K562 (cell line): ENCODE measurements around the gene DNAH3. TPM values are rescaled to one million over a fixed set of nuclear protein-coding genes. Genes with fewer than 3 reads are reported as not detected.

Experiments
- ATAC-seq: fragments of 200-7000 bp; cut with Tn5 transposase; 3 replicates; pipeline ENCODE4 v1.9.1; 2020; ENCODE audit warnings: moderate library complexity
- BruUV-seq: library from RNA; stranded (reverse); fragments of 400-500 nt; replicated peaks from 2 replicates; lab custom pipeline; 2021; lab: Mats Ljungman, UMichigan
- CTCF ChIA-PET: fragments of 300-600 bp; formaldehyde crosslinking; extraction: SDS; loops from one replicate; lab custom pipeline; 2021; ENCODE audit warnings: low intra/inter-chr PET ratio; lab: Yijun Ruan, JAX
- POLR2A ChIA-PET: fragments of 300-600, 350-650 bp; sonication (Branson Sonifier 250); formaldehyde crosslinking; extraction: SDS; loops from one replicate; lab custom pipeline; 2021; ENCODE audit warnings: antibody characterized with exemption, inconsistent platforms; lab: Yijun Ruan, JAX
- DNase-seq, 4 experiments: peaks; one replicate each; pipeline versions ENCODE4 v3.0.0 to v3.0.0-alpha.2; 2011 to 2018; ENCODE audit warnings: low spot score in 3 of 4, mixed read lengths in 3 of 4; ENCODE audit errors: extremely low read depth in 1 of 4
- FAIRE-seq: peaks from 2 replicates; lab custom pipeline; 2011; peaks lifted over from hg19 to GRCh38; lab: Jason Lieb, UNC
- H2AFZ ChIP-seq: 2 replicates; pipeline ENCODE4 v1.6.0; 2011; ENCODE audit warnings: low read depth, low read length, control low read depth, inconsistent platforms
- H3K27ac ChIP-seq: fragments of 200-600 bp; 3 replicates; pipeline ENCODE4 v1.8.0; 2011; ENCODE audit warnings: low read depth, mild to moderate bottlenecking, control low read depth, inconsistent platforms, low read length, moderate library complexity, mixed read lengths; ENCODE audit errors: extremely low read depth
- H3K27me3 ChIP-seq, 2 experiments: fragments of 300-600 bp in 1 of 2; 2 replicates in 1 of 2; 3 replicates in 1 of 2; pipeline versions ENCODE4 v1.6.0 to v1.8.0; 2011; ENCODE audit warnings: inconsistent platforms in 2 of 2, low read length in 2 of 2, mild to moderate bottlenecking in 1 of 2, mixed read lengths in 1 of 2, moderate library complexity in 1 of 2; ENCODE audit not compliant: control insufficient read depth in 2 of 2, insufficient read depth in 2 of 2
- H3K36me3 ChIP-seq: fragments of 300-600 bp; 3 replicates; pipeline ENCODE4 v1.8.0; 2011; ENCODE audit warnings: mild to moderate bottlenecking, low read length, inconsistent platforms; ENCODE audit not compliant: control insufficient read depth, insufficient read depth
- H3K4me1 ChIP-seq, 2 experiments: fragments of 200-600 bp in 1 of 2; replicated peaks in 1 of 2; 2 replicates in 1 of 2; 3 replicates in 1 of 2; pipeline versions ENCODE4 v1.5.1 to v1.8.0; 2011; ENCODE audit warnings: inconsistent platforms in 2 of 2, low read length in 2 of 2, mild to moderate bottlenecking in 1 of 2, mixed read lengths in 1 of 2, moderate library complexity in 1 of 2; ENCODE audit not compliant: control insufficient read depth in 2 of 2, insufficient read depth in 2 of 2
- H3K4me2 ChIP-seq: 2 replicates; pipeline ENCODE4 v1.6.1; 2011; ENCODE audit warnings: low read length, control low read depth, inconsistent platforms, mixed read lengths; ENCODE audit not compliant: insufficient read depth
- H3K4me3 ChIP-seq: fragments of 200-600 bp; sonication (generic), shearing (Covaris generic); 2 replicates; pipeline ENCODE4 v1.5.1; 2016; ENCODE audit warnings: control low read depth, inconsistent platforms
- H3K79me2 ChIP-seq: fragments of 200-600 bp; 3 replicates; pipeline ENCODE4 v1.8.0; 2011; ENCODE audit warnings: low read length, inconsistent platforms; ENCODE audit not compliant: control insufficient read depth, insufficient read depth
- H3K9ac ChIP-seq, 2 experiments: 2 replicates each; pipeline versions ENCODE4 v1.6.0 to v1.6.1; 2011; ENCODE audit warnings: low read depth in 2 of 2, low read length in 2 of 2, control low read depth in 1 of 2, inconsistent platforms in 1 of 2, mild to moderate bottlenecking in 1 of 2, mixed read lengths in 1 of 2; ENCODE audit not compliant: insufficient read depth in 1 of 2
- H3K9me1 ChIP-seq: one replicate; pipeline ENCODE4 v1.6.0; 2011; ENCODE audit warnings: inconsistent platforms, mild to moderate bottlenecking, low read length, moderate library complexity; ENCODE audit not compliant: control insufficient read depth, insufficient read depth
- H3K9me3 ChIP-seq: replicated peaks from 2 replicates; pipeline ENCODE4 v1.5.1; 2011; ENCODE audit warnings: low read depth, low read length, inconsistent platforms; ENCODE audit not compliant: control insufficient read depth, insufficient read depth
- H4K20me1 ChIP-seq: replicated peaks from 2 replicates; pipeline ENCODE4 v1.6.1; 2011; ENCODE audit warnings: low read length, inconsistent platforms, mixed read lengths; ENCODE audit not compliant: control insufficient read depth, insufficient read depth
- CC2D1A ChIP-seq: fragments of 450-650 bp; IDR thresholded peaks from 2 replicates; pipeline ENCODE4 v1.6.1; 2017; ENCODE audit warnings: mild to moderate bottlenecking
- CXXC5 ChIP-seq: fragments of 250-450 bp; sonication (Bioruptor Pico); IDR thresholded peaks from 2 replicates; pipeline ENCODE4 v1.8.0; 2022; ENCODE audit warnings: inconsistent platforms, mild to moderate bottlenecking, moderate library complexity
- DNMT1 ChIP-seq: fragments of 450-650 bp; IDR thresholded peaks from 2 replicates; pipeline ENCODE4 v1.6.1; 2016; ENCODE audit warnings: antibody characterized with exemption, mild to moderate bottlenecking
- ELF1 ChIP-seq: fragments of 200-800 bp; sonication (Bioruptor generic); IDR thresholded peaks from 2 replicates; pipeline ENCODE4 v1.6.1; 2016; ENCODE audit warnings: missing genetic modification characterization, missing compliant biosample characterization
- EP300 ChIP-seq: IDR thresholded peaks from 2 replicates; pipeline ENCODE4 v1.6.1; 2012; ENCODE audit warnings: low read length, improper control_type of control experiment
- HNRNPL ChIP-seq: fragments of 200-400 bp; formaldehyde crosslinking; IDR thresholded peaks from 2 replicates; pipeline ENCODE4 v1.6.1; 2017; ENCODE audit warnings: low read depth, mild to moderate bottlenecking, low read length
- MECOM ChIP-seq: fragments of 250-450 bp; sonication (Bioruptor Pico); IDR thresholded peaks from 2 replicates; pipeline ENCODE4 v1.8.0; 2022; ENCODE audit warnings: inconsistent platforms
- PCBP2 ChIP-seq: fragments of 200-400 bp; formaldehyde crosslinking; IDR thresholded peaks from 2 replicates; pipeline ENCODE4 v1.6.1; 2018; ENCODE audit warnings: low read length, low read depth, mild to moderate bottlenecking, moderate library complexity; ENCODE audit not compliant: poor library complexity, severe bottlenecking
- RB1 ChIP-seq: fragments of 450-650 bp; IDR thresholded peaks from 2 replicates; pipeline ENCODE4 v1.6.1; 2017; ENCODE audit warnings: low read depth, mild to moderate bottlenecking
- RNF2 ChIP-seq: sonication (generic); IDR thresholded peaks from 2 replicates; pipeline ENCODE4 v1.6.1; 2016
- ZNF133 ChIP-seq: fragments of 250-450 bp; sonication (Bioruptor Pico); IDR thresholded peaks from 2 replicates; pipeline ENCODE4 v1.4.0; 2020; ENCODE audit warnings: mild to moderate bottlenecking
- ZNF197 ChIP-seq: fragments of 200-800 bp; sonication (Bioruptor generic); IDR thresholded peaks from 2 replicates; pipeline ENCODE4 v1.6.1; 2016; ENCODE audit warnings: low read depth, missing genetic modification characterization, missing compliant biosample characterization
- ZNF830 ChIP-seq: fragments of 250-450 bp; sonication (Bioruptor Pico); IDR thresholded peaks from 2 replicates; pipeline ENCODE4 v1.5.0; 2021; ENCODE audit warnings: mild to moderate bottlenecking
- WGBS: fragments of 100-300 bp; shearing (Covaris generic); methylation state at CpG from one replicate; pipeline ENCODE4 v1.1.6; 2016; ENCODE audit warnings: low coverage, mixed read lengths; ENCODE audit not compliant: insufficient coverage; ENCODE audit errors: missing lambda C conversion rate; 5-methylcytosine and 5-hydroxymethylcytosine counted together
- in situ Hi-C: fragments of 300-500 bp; cut with MboI; formaldehyde crosslinking; loops from 4 replicates; pipeline ENCODE4 v1.15.0; 2018; ENCODE audit warnings: inconsistent platforms, mixed read lengths
- intact Hi-C: fragments of 100-400 bp; cut with micrococcal nuclease; formaldehyde crosslinking; loops from 2 replicates; pipeline ENCODE4 v1.14.2; 2022
- polyA plus RNA-seq, 8 experiments: library from polyadenylated mRNA; depleted of rRNA in 4 of 8; stranded (reverse) in 5 of 8; unstranded in 3 of 8; fragments of >200 nt; fragmentation: Nextera tagmentation in 2 of 8; fragmentation: Illumina TruSeq in 1 of 8; extraction: Ambion mirVana in 2 of 8; extraction: Trizol in 1 of 8; gene quantifications; 2 replicates each; pipeline versions ENCODE4 v1.2.1 to v1.2.3, GENCODE V29; 2011 to 2014; ENCODE audit warnings: inconsistent platforms in 1 of 8, missing spikeins in 1 of 8
- total RNA-seq, 7 experiments: library from RNA; depleted of rRNA in 6 of 7; stranded (reverse); fragments of >200 nt in 6 of 7; fragmentation: Illumina TruSeq in 2 of 7; extraction: Trizol in 2 of 7; gene quantifications; 2 replicates each; pipeline versions ENCODE4 v1.2.1 to v1.2.3, GENCODE V29; 2011 to 2021; ENCODE audit warnings: low replicate concordance in 1 of 7
- TF ChIP-seq, protein P1 (sequence below): fragments of 250-450 bp; sonication (Bioruptor Pico); IDR thresholded peaks from 2 replicates; pipeline ENCODE4 v1.5.0; 2020; ENCODE audit warnings: mild to moderate bottlenecking, borderline replicate concordance
- TF ChIP-seq, protein P2 (sequence below): fragments of 250-450 bp; sonication (Bioruptor Pico); IDR thresholded peaks from 2 replicates; pipeline ENCODE4 v1.8.0; 2022; ENCODE audit warnings: inconsistent platforms
- TF ChIP-seq, protein P3 (sequence below), 2 experiments: fragments of 450-650 bp; conservative IDR thresholded peaks; 2 replicates each; pipeline ENCODE4 v1.6.1; 2017; ENCODE audit warnings: mild to moderate bottlenecking in 2 of 2, moderate library complexity in 2 of 2

DNAH3 gene
- total and polyA plus RNA-seq, 9 of the 15 experiments (the other 6 are each of a cell fraction or from before 2014, with no cell fraction given): 0.32 to 0.84 (median 0.44) TPM

DNA sequence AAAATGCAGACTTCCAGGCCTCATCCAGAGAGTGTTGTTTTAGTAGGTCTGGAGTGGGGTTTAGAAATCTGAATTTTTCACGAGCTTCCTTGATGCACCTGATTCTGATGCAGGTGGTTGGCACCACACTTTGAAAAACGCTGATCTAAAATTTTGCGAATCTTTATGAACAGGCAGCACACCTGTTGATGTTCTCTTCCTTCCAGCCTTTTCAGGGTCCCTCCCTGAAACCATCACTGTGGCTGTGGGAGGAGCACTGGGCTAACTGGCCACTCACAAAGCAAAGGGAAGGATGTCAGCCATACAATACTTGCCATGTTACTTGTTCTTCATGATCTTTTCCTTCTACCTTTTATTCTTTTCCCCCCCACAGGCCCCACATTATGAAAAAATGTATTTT, 22.0 kb upstream of the DNAH3 start:
- Histone ChIP-seq H4K20me1 (no peaks in the 10 kb centered on the region), H3K4me1 (peaks cover 0 to 7% of the 10 kb centered on the region in 2 experiments; a peak in 2 of 5 replicates), H3K9me3 (no peaks in the 10 kb centered on the region), H3K27me3 (no peaks in the 10 kb centered on the region), H3K9me1 (peaks cover 3% of the 10 kb centered on the region), H2AFZ (no peak overlapping the region), H3K79me2 (no peaks in the 10 kb centered on the region), H3K4me2 (no peak overlapping the region), H3K36me3 (peaks cover 24% of the 10 kb centered on the region; the same call in 2 of the 3 replicates), H3K4me3 (no peak overlapping the region), H3K9ac (no peak overlapping the region), H3K27ac (no peak overlapping the region)
- CTCF ChIA-PET: no interaction called here
- POLR2A ChIA-PET: interaction anchor here (1.1 kb wide), 1 partner anchor 1156 kb away, joined by 3 read pairs; no protein-coding TSS in a partner anchor
- no TSS peak for BruUV-seq
- FAIRE-seq (no peak), ATAC-seq (no peak)
- 57% methylated on average over 3 of the region's 3 CpGs for WGBS
- in situ Hi-C loops: no loop called here
- TF ChIP-seq DNMT1 (no peak), RB1 (no peak), ZNF830 (no peak), EP300 (no peak), CXXC5 (no peak), ZNF133 (CRISPR knock-in tag) (no peak), PCBP2 (no peak), MECOM (no peak), ZNF197 (CRISPR knock-in tag) (no peak), HNRNPL (no peak), CC2D1A (no peak), ELF1 (tag) (no peak), RNF2 (no peak)
- TF ChIP-seq, protein P1, sequence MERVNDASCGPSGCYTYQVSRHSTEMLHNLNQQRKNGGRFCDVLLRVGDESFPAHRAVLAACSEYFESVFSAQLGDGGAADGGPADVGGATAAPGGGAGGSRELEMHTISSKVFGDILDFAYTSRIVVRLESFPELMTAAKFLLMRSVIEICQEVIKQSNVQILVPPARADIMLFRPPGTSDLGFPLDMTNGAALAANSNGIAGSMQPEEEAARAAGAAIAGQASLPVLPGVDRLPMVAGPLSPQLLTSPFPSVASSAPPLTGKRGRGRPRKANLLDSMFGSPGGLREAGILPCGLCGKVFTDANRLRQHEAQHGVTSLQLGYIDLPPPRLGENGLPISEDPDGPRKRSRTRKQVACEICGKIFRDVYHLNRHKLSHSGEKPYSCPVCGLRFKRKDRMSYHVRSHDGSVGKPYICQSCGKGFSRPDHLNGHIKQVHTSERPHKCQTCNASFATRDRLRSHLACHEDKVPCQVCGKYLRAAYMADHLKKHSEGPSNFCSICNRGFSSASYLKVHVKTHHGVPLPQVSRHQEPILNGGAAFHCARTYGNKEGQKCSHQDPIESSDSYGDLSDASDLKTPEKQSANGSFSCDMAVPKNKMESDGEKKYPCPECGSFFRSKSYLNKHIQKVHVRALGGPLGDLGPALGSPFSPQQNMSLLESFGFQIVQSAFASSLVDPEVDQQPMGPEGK (CRISPR knock-in tag): no peak
- TF ChIP-seq, protein P2, sequence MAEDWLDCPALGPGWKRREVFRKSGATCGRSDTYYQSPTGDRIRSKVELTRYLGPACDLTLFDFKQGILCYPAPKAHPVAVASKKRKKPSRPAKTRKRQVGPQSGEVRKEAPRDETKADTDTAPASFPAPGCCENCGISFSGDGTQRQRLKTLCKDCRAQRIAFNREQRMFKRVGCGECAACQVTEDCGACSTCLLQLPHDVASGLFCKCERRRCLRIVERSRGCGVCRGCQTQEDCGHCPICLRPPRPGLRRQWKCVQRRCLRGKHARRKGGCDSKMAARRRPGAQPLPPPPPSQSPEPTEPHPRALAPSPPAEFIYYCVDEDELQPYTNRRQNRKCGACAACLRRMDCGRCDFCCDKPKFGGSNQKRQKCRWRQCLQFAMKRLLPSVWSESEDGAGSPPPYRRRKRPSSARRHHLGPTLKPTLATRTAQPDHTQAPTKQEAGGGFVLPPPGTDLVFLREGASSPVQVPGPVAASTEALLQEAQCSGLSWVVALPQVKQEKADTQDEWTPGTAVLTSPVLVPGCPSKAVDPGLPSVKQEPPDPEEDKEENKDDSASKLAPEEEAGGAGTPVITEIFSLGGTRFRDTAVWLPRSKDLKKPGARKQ (CRISPR knock-in tag): no peak
- TF ChIP-seq, protein P3, sequence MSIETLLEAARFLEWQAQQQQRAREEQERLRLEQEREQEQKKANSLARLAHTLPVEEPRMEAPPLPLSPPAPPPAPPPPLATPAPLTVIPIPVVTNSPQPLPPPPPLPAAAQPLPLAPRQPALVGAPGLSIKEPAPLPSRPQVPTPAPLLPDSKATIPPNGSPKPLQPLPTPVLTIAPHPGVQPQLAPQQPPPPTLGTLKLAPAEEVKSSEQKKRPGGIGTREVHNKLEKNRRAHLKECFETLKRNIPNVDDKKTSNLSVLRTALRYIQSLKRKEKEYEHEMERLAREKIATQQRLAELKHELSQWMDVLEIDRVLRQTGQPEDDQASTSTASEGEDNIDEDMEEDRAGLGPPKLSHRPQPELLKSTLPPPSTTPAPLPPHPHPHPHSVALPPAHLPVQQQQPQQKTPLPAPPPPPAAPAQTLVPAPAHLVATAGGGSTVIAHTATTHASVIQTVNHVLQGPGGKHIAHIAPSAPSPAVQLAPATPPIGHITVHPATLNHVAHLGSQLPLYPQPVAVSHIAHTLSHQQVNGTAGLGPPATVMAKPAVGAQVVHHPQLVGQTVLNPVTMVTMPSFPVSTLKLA (conservative IDR thresholded peaks at IDR 0.05): no peak
- TF ChIP-seq, all 486 proteins: peak for 0
- no peak for DNase-seq
- intact Hi-C loops: no loop called here
